Measurements from ENCODE around the gene C1QC. TPM values are rescaled to one million over a fixed set of nuclear protein-coding genes. Genes with fewer than 3 reads are reported as not detected.

The C1QC gene
- total RNA-seq, 2 donors from 2014 or later = not detected

GRCh38 chr1:22687191-22687590 is 43.8 kb downstream of the C1QC start:
- no peaks in the 10 kb centered on the region for H3K4me1 Mint-ChIP-seq (ENCODE audit: low read depth in 2 of 2)
- no peaks in the 10 kb centered on the region for H3K9me3 Mint-ChIP-seq
- ATAC-seq (no peak), DNase-seq (ENCODE audit: low spot score) (no peak)
- no peaks in the 10 kb centered on the region for H3K36me3 Mint-ChIP-seq
- no peak overlapping the region for H3K4me3 Mint-ChIP-seq
- peaks cover 16 to 26% of the 10 kb centered on the region in 2 donors for H3K27me3 Mint-ChIP-seq
- no peak overlapping the region for H3K27ac Mint-ChIP-seq

DNA sequence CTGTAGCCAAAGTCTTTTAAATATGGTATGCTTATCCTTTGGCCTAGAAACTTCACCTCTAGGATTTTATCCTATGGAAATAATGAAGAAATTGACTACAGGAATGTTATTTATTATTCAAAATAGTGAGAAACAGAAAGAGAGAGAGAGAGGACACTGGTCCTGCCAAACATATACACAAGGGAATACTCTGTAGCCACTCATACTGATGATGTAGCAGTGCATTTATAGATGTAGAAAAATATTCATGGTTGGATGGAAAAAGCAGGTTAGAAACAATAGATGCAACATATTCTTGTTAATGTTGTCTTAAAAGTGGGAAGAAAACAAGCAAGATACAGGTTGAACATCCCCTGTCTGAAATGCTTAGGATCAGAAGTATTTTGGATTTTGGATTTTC is 45.0 kb downstream of the C1QC start:
- Mint-ChIP-seq H3K4me1 (ENCODE audit: low read depth in 2 of 2) (no peaks in the 10 kb centered on the region), H3K4me3 (no peak overlapping the region), H3K27ac (no peak overlapping the region), H3K36me3 (no peaks in the 10 kb centered on the region), H3K27me3 (peaks cover 16 to 26% of the 10 kb centered on the region in 2 donors), H3K9me3 (no peaks in the 10 kb centered on the region)
- ATAC-seq (no peak), DNase-seq (ENCODE audit: low spot score) (peak; percentile 22)

DNA sequence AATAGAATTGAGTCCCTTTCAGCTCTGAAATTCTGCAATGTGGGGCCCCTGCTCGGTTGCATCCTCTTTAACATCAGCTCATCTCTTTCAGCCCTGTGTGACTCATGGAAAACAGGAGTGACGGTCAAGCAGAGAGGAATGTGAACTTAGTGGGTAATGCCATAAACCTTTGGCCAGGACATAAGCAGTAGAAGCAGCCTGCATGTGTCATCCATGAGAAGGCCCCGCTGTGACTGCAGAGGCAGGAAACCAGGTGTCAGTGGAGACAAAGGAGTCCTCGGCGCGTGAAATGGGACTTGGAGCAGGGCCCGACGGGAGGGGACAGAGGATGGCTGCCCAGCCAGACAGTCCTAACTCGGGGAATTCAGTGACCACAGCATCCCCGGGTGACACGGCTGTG is 46.1 kb downstream of the C1QC start:
- no peaks in the 10 kb centered on the region for H3K4me1 Mint-ChIP-seq (ENCODE audit: low read depth in 2 of 2)
- H3K36me3 Mint-ChIP-seq = no peaks in the 10 kb centered on the region
- H3K9me3 Mint-ChIP-seq = no peaks in the 10 kb centered on the region
- H3K4me3 Mint-ChIP-seq = no peak overlapping the region
- DNase-seq (ENCODE audit: low spot score) = peak; percentile 53
- no peak for ATAC-seq
- H3K27me3 Mint-ChIP-seq = peaks cover 16 to 19% of the 10 kb centered on the region in 2 donors
- no peak overlapping the region for H3K27ac Mint-ChIP-seq

DNA sequence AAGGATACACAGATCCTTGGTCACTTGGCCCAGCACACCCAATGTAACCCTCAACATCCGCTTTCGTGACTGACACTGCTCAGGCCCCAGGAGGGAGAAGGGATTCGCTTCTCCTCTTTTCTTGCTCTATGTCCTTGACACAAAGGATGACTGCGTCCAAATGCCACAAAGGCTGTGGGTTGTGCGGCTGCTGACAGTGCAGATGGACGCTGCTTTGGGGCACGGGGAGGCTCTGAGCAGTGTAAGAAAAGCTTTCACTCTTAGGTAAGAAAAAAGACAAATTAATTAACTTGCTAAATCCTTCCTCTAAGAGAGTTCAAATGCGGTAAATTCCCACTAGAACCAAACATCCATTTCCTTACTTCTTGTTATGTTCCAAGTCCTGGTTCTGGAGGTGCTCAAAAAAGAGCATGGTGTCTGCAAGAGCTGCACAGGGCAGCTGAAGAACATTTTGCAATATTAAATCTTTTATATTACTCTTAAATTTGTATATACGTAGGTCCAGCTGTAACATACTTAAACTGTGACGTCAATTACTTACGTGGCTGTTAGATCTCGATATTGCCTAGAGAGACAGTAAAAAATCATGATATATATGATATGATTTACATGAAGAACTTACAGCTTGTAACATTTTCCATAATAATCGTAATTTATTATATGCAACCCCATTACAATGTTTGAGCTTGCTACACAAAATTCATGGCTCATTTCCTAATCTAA is 47.8 kb downstream of the C1QC start:
- Mint-ChIP-seq H3K36me3 (no peaks in the 10 kb centered on the region), H3K9me3 (no peaks in the 10 kb centered on the region), H3K27me3 (peaks cover 12 to 16% of the 10 kb centered on the region in 2 donors), H3K27ac (no peak overlapping the region), H3K4me1 (ENCODE audit: low read depth in 2 of 2) (no peaks in the 10 kb centered on the region), H3K4me3 (no peak overlapping the region)
- ATAC-seq = no peak
- peak; percentile 20 for DNase-seq (ENCODE audit: low spot score)

- ATAC-seq = no peak
- no peak overlapping the region for H3K27ac Mint-ChIP-seq
- H3K4me1 Mint-ChIP-seq (ENCODE audit: low read depth in 2 of 2) = no peaks in the 10 kb centered on the region
- peak; percentile 44 for DNase-seq (ENCODE audit: low spot score)
- no peak overlapping the region for H3K4me3 Mint-ChIP-seq
- H3K36me3 Mint-ChIP-seq = no peaks in the 10 kb centered on the region
- H3K9me3 Mint-ChIP-seq = no peaks in the 10 kb centered on the region
- peaks cover 0 to 2% of the 10 kb centered on the region in 2 donors for H3K27me3 Mint-ChIP-seq
Observed at GRCh38 chr1:22694172-22694571, 50.7 kb downstream of the C1QC start.

DNA sequence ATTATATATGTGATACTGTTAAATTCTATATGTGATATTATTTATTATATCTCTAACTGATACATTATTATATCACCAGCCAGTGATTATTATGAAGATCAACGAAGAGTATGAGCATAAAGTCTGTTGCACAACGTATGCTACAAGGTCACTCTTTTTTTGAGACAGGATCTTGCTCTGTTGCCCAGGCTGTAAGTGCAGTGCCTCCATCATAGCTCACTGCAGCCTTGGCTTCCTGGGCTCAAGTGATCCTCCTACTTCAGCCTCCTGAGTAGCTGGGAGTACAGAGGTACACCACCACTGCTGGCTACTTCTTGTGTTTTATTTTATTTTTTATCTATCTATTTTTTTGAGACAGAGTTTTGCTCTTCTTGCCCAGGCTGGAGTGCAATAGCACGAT is 53.2 kb downstream of the C1QC start:
- Mint-ChIP-seq H3K4me3 (no peak overlapping the region), H3K4me1 (ENCODE audit: low read depth in 2 of 2) (no peaks in the 10 kb centered on the region)

More for the DNA sequence above, 53.2 kb downstream of the C1QC start:
- H3K9me3 Mint-ChIP-seq = no peaks in the 10 kb centered on the region
- no peaks in the 10 kb centered on the region for H3K36me3 Mint-ChIP-seq
- DNase-seq (ENCODE audit: low spot score) (peak; percentile 28), ATAC-seq (no peak)
- H3K27me3 Mint-ChIP-seq = no peaks in the 10 kb centered on the region
- no peak overlapping the region for H3K27ac Mint-ChIP-seq

Other genes with a start within 250 kb of the C1QC start
- gene ZBTB40, start 191.8 kb upstream of the C1QC start, total RNA-seq = 10 to 100 TPM; 26.3 to 33.9 TPM
- not detected for gene EPHA8, start 80.1 kb upstream of the C1QC start, total RNA-seq
- not detected for gene C1QA, start 7.0 kb upstream of the C1QC start, total RNA-seq
- not detected for gene C1QB, start 9.6 kb downstream of the C1QC start, total RNA-seq
- not detected for gene EPHB2, start 67.2 kb downstream of the C1QC start, total RNA-seq